AG20443 (cell line): ENCODE results near the gene CA10.
A peak's percentile ranks its signal among the peaks of the same experiment; 100 is the strongest.

ENCODE experiments used
- DNase-seq: peaks from one replicate; pipeline ENCODE4 v3.0.0; 2012; ENCODE audit warnings: low spot score, mixed read lengths

CA10 gene

GRCh38 chr17:52147431-52147830, 11.1 kb downstream of the CA10 start:
- no peak for DNase-seq

- no peak for DNase-seq
These were observed 13.0 kb downstream of the CA10 start for GRCh38 chr17:52145476-52145875.

- no peak for DNase-seq
These were observed 15.0 kb downstream of the CA10 start for GRCh38 chr17:52143542-52143941.

GRCh38 chr17:52140601-52141000, 17.9 kb downstream of the CA10 start:
- DNase-seq = no peak

- no peak for DNase-seq
These were observed 19.8 kb downstream of the CA10 start for GRCh38 chr17:52138752-52139151.

GRCh38 chr17:52138350-52138749, 20.2 kb downstream of the CA10 start:
- DNase-seq = no peak

GRCh38 chr17:52136166-52136565, 22.3 kb downstream of the CA10 start:
- DNase-seq = no peak

GRCh38 chr17:52134641-52135040, 23.9 kb downstream of the CA10 start:
- no peak for DNase-seq

GRCh38 chr17:52128721-52129120, 29.8 kb downstream of the CA10 start:
- no peak for DNase-seq

- DNase-seq = no peak
These were observed 33.5 kb downstream of the CA10 start for GRCh38 chr17:52124993-52125392.

- DNase-seq = no peak
These were observed 34.0 kb downstream of the CA10 start for GRCh38 chr17:52124561-52124960.

GRCh38 chr17:52120465-52120864, 38.0 kb downstream of the CA10 start:
- DNase-seq = no peak

- DNase-seq = no peak
These were observed 47.5 kb downstream of the CA10 start for GRCh38 chr17:52110923-52111581.

- DNase-seq = peak; percentile 51
These were observed 51.8 kb downstream of the CA10 start for GRCh38 chr17:52106638-52107261.

GRCh38 chr17:52106072-52106471, 52.4 kb downstream of the CA10 start:
- DNase-seq = peak; percentile 10

GRCh38 chr17:52105591-52105990, 52.9 kb downstream of the CA10 start:
- no peak for DNase-seq

GRCh38 chr17:52096056-52096455, 62.5 kb downstream of the CA10 start:
- DNase-seq = no peak

- no peak for DNase-seq
These were observed 74.3 kb downstream of the CA10 start for GRCh38 chr17:52084176-52084575.

- no peak for DNase-seq
These were observed 79.0 kb downstream of the CA10 start for GRCh38 chr17:52079496-52079895.

- no peak for DNase-seq
These were observed 86.8 kb downstream of the CA10 start for GRCh38 chr17:52071712-52072111.

GRCh38 chr17:52064791-52065211, 93.7 kb downstream of the CA10 start:
- peak; percentile 24 for DNase-seq

- no peak for DNase-seq
These were observed 109.0 kb downstream of the CA10 start for GRCh38 chr17:52049496-52049895.

GRCh38 chr17:52049051-52049450, 109.5 kb downstream of the CA10 start:
- no peak for DNase-seq
